ENCODE measurements around the gene PAX4. TPM values are rescaled to one million over a fixed set of nuclear protein-coding genes. Genes with fewer than 3 reads are reported as not detected.

The PAX4 gene
- total RNA-seq, 2 donors from 2014 or later: not detected

DNA sequence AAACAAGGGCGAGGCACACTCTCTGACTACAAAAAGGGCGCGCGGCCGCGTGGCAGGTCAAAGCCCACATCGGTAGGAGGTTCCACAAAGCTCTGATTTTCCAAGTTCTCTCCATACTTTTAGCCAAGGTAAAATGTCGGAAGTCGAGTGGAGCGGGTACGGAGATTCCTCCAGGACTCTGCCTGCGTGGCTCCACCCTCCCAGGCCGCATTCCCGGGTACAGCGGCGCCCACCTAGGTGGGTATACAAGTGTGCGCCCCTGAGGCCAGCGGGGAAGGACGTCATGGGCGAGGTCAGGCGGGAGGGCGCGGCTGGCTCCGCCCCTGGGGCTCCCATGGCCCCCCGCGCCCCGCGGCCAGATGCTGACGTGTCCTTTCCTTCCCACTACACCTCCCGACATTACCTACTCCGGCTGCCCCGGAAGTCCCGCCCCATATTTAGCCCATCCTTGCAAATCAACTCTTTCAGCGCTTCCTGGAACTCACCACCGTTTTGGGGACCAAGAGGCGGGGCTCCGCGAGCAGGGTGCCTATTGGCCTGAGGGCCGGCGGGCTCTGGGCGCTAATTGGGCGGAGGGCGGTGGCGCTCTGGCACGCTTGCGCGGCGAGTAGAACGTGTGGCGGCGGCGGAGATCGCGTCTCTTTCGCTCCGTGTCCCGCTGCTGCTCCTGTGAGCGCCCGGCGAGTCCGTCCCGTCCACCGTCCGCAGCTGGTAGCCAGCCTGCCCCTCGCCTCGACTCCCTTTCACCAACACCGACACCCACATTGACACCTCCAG is 33.8 kb upstream of the PAX4 start, which contains the start of gene SND1:
SND1 (plus strand) TSS at position 639 of the 777 bp plus-strand sequence. CDS start 180 bp downstream, outside the sequence.
- Histone ChIP-seq H3K9me3 (no peaks in the 10 kb centered on the region), H3K4me3 (peak within 1 kb of the TSS; percentile 93 to 98), H3K27me3 (no peaks in the 10 kb centered on the region), H3K27ac (peak within 1 kb of the TSS; percentile 93 to 96), H3K4me1 (peaks cover 0 to 41% of the 10 kb centered on the region in 2 donors), H3K36me3 (no peaks in the 10 kb centered on the region)
- TF ChIP-seq, protein P1, sequence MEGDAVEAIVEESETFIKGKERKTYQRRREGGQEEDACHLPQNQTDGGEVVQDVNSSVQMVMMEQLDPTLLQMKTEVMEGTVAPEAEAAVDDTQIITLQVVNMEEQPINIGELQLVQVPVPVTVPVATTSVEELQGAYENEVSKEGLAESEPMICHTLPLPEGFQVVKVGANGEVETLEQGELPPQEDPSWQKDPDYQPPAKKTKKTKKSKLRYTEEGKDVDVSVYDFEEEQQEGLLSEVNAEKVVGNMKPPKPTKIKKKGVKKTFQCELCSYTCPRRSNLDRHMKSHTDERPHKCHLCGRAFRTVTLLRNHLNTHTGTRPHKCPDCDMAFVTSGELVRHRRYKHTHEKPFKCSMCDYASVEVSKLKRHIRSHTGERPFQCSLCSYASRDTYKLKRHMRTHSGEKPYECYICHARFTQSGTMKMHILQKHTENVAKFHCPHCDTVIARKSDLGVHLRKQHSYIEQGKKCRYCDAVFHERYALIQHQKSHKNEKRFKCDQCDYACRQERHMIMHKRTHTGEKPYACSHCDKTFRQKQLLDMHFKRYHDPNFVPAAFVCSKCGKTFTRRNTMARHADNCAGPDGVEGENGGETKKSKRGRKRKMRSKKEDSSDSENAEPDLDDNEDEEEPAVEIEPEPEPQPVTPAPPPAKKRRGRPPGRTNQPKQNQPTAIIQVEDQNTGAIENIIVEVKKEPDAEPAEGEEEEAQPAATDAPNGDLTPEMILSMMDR (IDR thresholded peaks at IDR 0.05): no peak
- DNase-seq (ENCODE audit: low spot score): peak; percentile 99

DNA sequence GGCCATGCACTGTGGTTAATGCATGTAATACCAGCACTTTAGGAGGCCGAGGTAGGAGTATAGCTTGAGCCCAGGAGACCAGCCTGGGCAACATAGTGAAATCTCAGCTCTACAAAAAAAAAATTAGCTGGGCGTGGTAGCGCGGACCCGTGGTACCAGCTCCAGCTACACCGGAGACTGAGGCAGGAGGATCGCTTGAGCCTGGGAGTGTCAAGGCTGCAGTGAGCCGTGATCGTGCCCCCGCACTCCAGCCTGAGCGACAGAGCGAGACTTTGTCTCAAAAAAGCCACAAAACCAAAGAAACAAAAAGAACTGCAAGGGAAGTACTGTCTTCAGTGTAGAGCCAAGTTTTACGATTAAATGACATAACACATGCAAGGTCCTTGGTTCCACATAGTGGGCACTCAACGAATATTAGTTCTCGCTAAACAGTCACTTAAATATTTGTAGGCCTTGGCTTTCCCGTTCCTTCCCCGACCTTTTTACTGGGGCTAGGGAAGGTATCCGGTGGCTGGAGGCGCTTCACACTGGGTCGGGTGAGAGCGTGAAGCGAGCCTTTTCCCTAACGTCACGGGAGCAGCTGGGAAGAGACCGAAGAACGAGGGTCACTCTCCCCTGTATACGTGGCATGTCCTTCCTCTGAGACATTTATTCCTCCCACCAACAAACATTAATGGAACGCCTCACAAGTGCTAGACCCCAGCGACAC is 33.1 kb upstream of the PAX4 start:
- Histone ChIP-seq H3K27ac (peak overlapping the region; percentile 93 to 96), H3K27me3 (no peaks in the 10 kb centered on the region), H3K4me1 (peaks cover 0 to 36% of the 10 kb centered on the region in 2 donors), H3K4me3 (peak overlapping the region; percentile 93 to 98), H3K9me3 (no peaks in the 10 kb centered on the region), H3K36me3 (no peaks in the 10 kb centered on the region)
- TF ChIP-seq, protein P1 (IDR thresholded peaks at IDR 0.05): no peak
- DNase-seq (ENCODE audit: low spot score): no peak

DNA sequence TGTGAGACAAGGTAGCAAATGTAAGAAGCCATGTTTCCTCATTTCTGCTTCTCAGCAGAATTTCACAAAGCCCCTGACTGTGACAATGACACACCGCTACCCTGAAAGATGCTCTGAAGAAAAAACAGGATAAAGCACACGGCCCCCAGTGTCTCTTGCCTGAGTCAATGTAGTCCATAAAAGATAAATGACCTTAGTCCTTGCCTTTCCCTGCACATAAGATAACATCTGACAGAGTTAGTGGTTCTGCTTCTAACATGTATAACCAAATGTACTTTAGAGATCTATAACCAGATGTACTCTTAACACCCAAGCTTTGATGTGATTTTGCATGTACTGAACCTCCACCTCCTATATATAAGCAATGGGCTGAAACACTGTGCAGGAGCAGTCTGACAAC is 31.0 kb upstream of the PAX4 start:
- no peaks in the 10 kb centered on the region for H3K9me3 ChIP-seq
- DNase-seq (ENCODE audit: low spot score): no peak
- no peak overlapping the region for H3K27ac ChIP-seq
- peaks cover 0 to 16% of the 10 kb centered on the region in 2 donors for H3K4me1 ChIP-seq
- H3K36me3 ChIP-seq: no peaks in the 10 kb centered on the region
- H3K4me3 ChIP-seq: no peak overlapping the region
- TF ChIP-seq, protein P1 (IDR thresholded peaks at IDR 0.05): no peak
- H3K27me3 ChIP-seq: no peaks in the 10 kb centered on the region

DNA sequence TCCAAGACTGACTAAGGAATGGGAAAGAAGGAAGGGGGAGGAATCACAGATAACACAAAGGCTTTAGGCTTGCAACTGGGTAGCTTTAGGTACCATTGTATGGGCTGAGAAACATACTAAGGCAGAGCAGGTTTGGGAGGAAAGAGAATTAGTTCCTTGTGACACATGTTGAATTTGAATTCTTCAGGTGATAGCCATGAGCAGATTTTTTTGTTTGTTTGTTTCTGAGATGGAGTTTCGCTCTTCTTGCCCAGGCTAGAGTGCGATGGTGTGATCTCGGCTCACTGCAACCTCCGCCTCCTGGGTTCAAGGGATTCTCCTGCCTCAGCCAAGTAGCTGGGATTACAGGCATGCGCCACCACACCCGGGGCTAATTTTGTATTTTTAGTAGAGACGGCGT is 29.7 kb upstream of the PAX4 start:
- TF ChIP-seq, protein P1 (IDR thresholded peaks at IDR 0.05): no peak
- DNase-seq (ENCODE audit: low spot score): no peak
- Histone ChIP-seq H3K9me3 (no peaks in the 10 kb centered on the region), H3K27me3 (no peaks in the 10 kb centered on the region), H3K4me1 (peaks cover 0 to 3% of the 10 kb centered on the region in 2 donors), H3K27ac (no peak overlapping the region), H3K36me3 (no peaks in the 10 kb centered on the region), H3K4me3 (no peak overlapping the region)

DNA sequence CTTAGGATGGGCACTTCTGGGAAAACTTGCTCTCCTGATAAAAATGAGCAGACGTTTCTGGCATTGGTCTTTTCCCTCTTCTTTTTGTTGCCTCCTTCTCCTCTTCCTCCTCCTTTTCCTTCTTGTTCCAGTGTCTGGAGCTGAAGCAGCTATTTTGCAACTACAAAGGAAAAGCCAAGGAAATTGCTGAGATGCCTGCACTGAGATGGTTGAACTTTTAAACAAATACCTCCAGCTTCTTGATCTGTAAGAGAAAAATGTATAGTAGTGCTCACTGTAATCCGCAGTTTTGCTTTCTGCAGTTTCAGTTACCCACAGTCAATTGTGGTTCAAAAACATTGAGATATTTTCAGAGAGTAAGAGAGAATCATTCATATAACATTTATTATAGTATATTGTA is 26.5 kb upstream of the PAX4 start:
- Histone ChIP-seq H3K36me3 (no peaks in the 10 kb centered on the region), H3K4me1 (no peaks in the 10 kb centered on the region), H3K27me3 (no peaks in the 10 kb centered on the region), H3K4me3 (no peak overlapping the region), H3K9me3 (no peaks in the 10 kb centered on the region), H3K27ac (no peak overlapping the region)
- DNase-seq (ENCODE audit: low spot score): no peak
- TF ChIP-seq, protein P1 (IDR thresholded peaks at IDR 0.05): no peak
